ENCODE data around the gene MRGPRX2.

DNA sequence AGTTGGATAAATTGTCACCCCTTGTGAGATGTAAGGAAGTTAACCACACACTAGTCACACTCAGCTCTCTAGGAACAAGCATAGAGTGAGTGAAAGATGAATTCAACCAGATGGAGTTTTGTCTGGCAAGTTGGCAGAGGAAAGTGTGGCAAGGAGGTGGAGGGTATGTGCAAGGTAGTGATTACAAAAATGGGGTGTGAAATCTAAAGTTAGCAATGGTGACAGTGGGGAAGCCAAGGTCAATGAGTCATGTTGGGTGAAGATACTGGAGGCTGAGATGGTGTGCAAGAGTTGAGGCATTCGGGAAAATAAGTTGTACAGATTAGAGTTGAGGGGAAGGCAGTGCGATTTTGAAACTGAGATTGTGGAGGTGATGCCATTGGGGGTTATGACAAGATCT lies 33.7 kb downstream of the MRGPRX2 start:
- TF ChIP-seq EZH2 (IDR thresholded peaks at IDR 0.05; ENCODE audit: insufficient read depth, low read length): no peak
- TF ChIP-seq, protein P1, sequence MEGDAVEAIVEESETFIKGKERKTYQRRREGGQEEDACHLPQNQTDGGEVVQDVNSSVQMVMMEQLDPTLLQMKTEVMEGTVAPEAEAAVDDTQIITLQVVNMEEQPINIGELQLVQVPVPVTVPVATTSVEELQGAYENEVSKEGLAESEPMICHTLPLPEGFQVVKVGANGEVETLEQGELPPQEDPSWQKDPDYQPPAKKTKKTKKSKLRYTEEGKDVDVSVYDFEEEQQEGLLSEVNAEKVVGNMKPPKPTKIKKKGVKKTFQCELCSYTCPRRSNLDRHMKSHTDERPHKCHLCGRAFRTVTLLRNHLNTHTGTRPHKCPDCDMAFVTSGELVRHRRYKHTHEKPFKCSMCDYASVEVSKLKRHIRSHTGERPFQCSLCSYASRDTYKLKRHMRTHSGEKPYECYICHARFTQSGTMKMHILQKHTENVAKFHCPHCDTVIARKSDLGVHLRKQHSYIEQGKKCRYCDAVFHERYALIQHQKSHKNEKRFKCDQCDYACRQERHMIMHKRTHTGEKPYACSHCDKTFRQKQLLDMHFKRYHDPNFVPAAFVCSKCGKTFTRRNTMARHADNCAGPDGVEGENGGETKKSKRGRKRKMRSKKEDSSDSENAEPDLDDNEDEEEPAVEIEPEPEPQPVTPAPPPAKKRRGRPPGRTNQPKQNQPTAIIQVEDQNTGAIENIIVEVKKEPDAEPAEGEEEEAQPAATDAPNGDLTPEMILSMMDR (IDR thresholded peaks at IDR 0.05; ENCODE audit: insufficient read depth, low read depth, low read length): no peak

All from astrocyte (in vitro differentiated cells and primary cell).